Measurements from ENCODE around the gene ACAP2. TPM values are rescaled to one million over a fixed set of nuclear protein-coding genes. Genes with fewer than 3 reads are reported as not detected.

The ACAP2 gene
- total RNA-seq, 4 donors from 2014 or later = 31.8 to 85.8 (median 43.9) TPM

- H3K4me1 ChIP-seq = peaks cover 25 to 51% (median 43%) of the 10 kb centered on the region in 4 donors
- WGBS = 93% methylated on average over 2 of the region's 3 CpGs
- no peak for TF ChIP-seq POLR2A (IDR thresholded peaks at IDR 0.05; ENCODE audit: low read depth)
- no peak for TF ChIP-seq POLR2AphosphoS5 (IDR thresholded peaks at IDR 0.05)
- TF ChIP-seq, protein P1, sequence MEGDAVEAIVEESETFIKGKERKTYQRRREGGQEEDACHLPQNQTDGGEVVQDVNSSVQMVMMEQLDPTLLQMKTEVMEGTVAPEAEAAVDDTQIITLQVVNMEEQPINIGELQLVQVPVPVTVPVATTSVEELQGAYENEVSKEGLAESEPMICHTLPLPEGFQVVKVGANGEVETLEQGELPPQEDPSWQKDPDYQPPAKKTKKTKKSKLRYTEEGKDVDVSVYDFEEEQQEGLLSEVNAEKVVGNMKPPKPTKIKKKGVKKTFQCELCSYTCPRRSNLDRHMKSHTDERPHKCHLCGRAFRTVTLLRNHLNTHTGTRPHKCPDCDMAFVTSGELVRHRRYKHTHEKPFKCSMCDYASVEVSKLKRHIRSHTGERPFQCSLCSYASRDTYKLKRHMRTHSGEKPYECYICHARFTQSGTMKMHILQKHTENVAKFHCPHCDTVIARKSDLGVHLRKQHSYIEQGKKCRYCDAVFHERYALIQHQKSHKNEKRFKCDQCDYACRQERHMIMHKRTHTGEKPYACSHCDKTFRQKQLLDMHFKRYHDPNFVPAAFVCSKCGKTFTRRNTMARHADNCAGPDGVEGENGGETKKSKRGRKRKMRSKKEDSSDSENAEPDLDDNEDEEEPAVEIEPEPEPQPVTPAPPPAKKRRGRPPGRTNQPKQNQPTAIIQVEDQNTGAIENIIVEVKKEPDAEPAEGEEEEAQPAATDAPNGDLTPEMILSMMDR (IDR thresholded peaks at IDR 0.05) = no peak
- TF ChIP-seq EP300 (IDR thresholded peaks at IDR 0.05) = no peak
- no peaks in the 10 kb centered on the region for H3K27me3 ChIP-seq
- H3K36me3 ChIP-seq = peaks cover 0 to 11% (median 3%) of the 10 kb centered on the region in 4 donors
- DNase-seq (ENCODE audit: extremely low spot score) = no peak
- H3K27ac ChIP-seq (replicated peaks in 1 of 4) = peak overlapping the region; percentile 77 to 86 (median 80)
- H3K4me3 ChIP-seq = no peak overlapping the region
- H3K9me3 ChIP-seq = no peaks in the 10 kb centered on the region
- intact Hi-C loops (cut with DNase I) = no loop called here
Observed at GRCh38 chr3:195224980-195225580, 217.7 kb downstream of the ACAP2 start.

Small RNAs within 50 kb of the gene (small RNA-seq; reads per million reads assigned to genes)
- gene RF00019 = 0 reads per million in 3 donors

Other genes with a start within 250 kb of the ACAP2 start
- gene XXYLT1, start 171.9 kb downstream of the ACAP2 start, total RNA-seq = 10 to 100 TPM in 3 of 4 donors, 1 to 10 TPM in 1; 8.8 to 18.5 (median 13.9) TPM
- 100 to 1,000 TPM in 1 of 4 donors, 10 to 100 TPM in 3; 67.6 to 134 (median 86.7) TPM for gene PPP1R2, start 100.3 kb upstream of the ACAP2 start, total RNA-seq
- 100 to 1,000 TPM; 355 to 591 (median 523) TPM for gene APOD, start 140.9 kb upstream of the ACAP2 start, total RNA-seq